Transverse colon (tissue), 4 donors: ENCODE results near the gene ZNF705A.

Experiments used
- CTCF ChIP-seq, 5 experiments: fragments of 200-600 bp in 3 of 5; fragments of 450-650 bp in 2 of 5; sonication (generic) in 3 of 5; IDR thresholded peaks; 1 replicate in 2 of 5; 2 replicates in 3 of 5; pipeline ENCODE4 v1.5.1; 2016 to 2017; ENCODE audit warnings: antibody characterized with exemption in 5 of 5, inconsistent platforms in 3 of 5, mild to moderate bottlenecking in 2 of 5, moderate library complexity in 1 of 5
- POLR2AphosphoS5 ChIP-seq, 3 donors: sonication (generic); formaldehyde crosslinking; IDR thresholded peaks; one replicate each; pipeline ENCODE4 v1.6.1; 2016; ENCODE audit warnings: antibody characterized with exemption in 3 of 3

- TF ChIP-seq POLR2AphosphoS5 (IDR thresholded peaks at IDR 0.05) (no peak), CTCF (IDR thresholded peaks at IDR 0.05) (no peak)
These were observed 2.3 kb upstream of the ZNF705A start for GRCh38 chr12:8154526-8154925.
